Hippocampal formation (tissue), 2 donors: ENCODE data around the gene TNKS1BP1.
"Not testable (repeated sequence)": the region's sequence is repeated elsewhere in the genome, so short reads cannot be mapped to it uniquely, and the experiment has no call there.

Experiments
- DNase-seq, 2 donors: peaks; one replicate each; lab custom pipeline; 2025; lab: John Stamatoyannopoulos, UW

Gene TNKS1BP1

DNA sequence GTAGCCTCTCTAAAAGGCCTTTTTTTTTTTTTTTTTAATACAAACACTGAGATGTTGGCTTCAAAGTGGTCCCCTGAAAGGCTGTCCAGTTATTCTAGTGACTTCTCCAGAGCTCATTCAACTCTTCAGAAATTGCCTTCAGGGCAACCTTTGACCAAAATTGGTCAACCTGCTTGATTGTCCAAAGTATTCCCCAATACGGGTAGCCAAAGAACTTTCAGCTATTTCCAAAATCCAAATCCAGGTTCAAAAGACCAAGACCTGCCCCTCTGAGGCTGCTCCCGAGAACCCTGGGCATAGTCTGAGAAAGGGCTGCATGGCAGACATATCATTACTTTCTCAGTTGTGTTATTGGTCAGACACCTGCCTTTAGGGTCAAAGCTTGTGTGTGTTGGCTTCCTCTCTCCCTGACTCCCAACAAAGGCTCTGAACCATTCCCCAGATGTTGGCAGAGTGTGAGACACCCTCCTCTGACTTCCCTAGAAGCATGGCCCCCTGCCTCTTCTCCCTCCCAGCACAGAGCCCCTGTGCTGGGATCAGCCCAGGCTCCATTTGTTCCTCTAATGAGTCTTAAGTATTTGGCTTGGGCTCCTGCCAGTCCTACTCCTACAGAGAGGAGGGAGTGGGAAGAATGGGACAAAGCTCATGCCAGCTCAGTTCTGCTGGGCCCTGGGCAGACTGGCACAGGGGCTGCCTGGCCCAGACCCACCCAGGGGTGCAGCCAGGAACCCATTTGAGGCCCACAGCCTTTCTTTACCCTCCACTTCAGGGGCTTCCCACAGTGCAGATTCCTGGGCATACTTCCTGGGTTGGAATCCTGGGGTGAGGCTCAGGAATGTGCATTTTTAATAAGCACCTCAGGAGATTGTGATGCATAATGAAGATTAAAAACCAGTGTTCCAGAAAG, 30.3 kb downstream of the TNKS1BP1 start:
- peak; percentile 10 to 11 for DNase-seq

DNA sequence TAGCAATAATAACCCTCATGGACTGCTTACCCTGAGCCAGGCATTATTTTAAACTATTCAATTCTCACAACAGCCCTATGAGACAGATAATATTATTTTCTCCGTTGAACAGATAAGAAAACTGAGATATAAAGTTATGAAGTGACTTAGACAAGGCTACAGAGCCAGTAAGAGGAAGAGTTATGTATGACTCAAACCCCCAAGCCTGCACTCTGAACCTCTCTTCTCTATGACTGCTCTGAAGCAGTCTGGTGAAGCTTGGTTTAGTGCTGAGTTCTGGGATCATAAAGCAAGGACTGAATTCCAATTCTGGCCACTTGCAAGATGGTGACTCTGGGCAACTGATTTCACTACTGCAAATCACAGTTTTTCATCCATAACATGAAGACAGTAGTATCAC, 34.5 kb downstream of the TNKS1BP1 start:
- DNase-seq, result no peak

DNA sequence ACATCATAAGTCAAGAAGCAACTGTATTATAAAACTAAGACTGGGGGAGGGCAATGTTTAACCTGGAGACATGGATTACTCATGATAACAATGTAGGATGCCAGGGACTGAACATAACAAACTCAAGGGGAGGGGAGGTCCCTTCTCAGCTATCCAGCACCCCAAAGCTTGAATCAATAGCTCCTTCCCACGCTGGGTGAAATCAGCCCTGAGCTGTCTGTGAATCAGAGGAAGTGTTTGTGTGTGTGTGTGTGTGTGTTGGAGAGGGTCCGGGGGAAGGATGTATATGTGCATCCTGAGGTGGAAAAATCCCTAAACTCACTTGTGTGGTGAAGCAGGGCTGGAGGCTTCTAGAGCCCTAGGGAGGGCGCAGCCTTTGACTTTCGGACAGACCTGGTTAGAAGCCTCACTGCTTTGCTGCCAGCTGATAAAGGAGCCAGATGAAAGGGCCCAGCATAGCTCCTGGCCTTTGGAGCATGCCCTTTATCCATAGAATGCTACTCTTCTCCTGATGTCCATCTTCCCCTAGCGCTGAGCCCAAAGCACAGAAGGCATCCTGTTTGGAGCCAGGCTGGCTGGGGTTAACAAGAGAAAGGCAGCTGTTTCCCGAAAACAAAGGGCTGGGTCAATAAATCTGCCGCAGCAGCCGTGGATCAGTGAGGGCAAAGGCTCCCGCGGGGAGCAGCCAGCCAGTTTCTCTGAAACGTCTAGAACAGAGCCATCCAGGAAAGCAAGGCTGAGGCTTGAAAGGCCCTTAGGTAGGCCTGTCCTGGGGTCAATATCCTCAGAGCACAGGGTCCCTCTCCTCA, 35.8 kb downstream of the TNKS1BP1 start:
- peak in 1 of 2 donors; percentile 13 for DNase-seq

DNA sequence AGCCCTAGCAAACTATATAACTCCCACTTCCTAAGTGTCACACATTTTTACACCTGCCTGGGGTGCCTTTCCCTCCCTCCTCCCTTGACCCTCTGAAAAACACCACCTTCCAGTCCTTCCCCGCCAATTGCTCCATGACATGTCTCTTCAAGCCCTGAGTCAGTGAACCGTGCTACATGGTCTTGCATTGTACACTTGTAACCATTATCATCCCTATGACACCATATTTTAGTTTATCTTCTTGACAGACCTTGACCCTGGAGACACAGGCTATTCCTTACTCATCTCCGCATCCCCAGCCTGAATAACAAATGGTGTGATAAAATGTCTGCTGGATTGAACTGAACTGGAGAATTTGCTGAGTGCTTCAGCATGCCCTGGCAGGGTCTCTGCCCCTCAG, 36.9 kb downstream of the TNKS1BP1 start:
- no peak for DNase-seq

DNA sequence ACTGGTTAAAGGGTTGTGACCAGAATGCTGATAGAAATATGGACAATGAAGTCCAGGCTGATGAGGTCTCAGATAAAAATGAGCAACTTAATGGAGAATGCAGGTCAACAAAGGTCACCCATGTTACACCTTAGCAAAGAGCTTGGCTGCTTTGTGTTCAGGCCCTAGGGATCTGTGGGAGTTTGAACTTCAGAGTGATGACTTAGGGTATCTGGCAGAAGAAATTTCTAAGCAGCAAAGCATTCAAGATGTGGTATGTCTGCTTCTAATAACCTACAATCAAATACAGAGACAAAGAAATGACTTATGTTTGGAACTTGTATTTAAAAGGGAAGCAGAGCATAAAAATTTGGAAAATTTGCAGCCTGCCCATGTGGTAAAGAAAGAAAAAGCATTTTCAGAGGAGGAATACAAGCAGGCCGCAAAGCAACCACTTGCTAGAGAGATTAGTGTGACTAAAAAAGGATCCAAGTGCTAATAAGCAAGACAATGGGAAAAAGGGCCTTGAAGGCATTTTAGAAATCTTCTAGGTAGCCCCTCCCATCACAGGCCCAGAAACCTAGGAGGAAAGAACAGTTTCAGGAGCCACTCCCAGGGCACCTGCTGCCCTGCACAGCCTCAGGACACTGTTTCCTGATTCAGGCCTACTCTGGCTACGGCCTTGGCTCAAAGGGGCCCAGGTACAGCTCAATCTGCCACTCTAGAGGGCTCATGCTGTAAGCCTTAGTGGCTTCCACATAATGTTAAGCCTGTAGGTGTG, 41.3 kb downstream of the TNKS1BP1 start:
- DNase-seq, result no peak

DNA sequence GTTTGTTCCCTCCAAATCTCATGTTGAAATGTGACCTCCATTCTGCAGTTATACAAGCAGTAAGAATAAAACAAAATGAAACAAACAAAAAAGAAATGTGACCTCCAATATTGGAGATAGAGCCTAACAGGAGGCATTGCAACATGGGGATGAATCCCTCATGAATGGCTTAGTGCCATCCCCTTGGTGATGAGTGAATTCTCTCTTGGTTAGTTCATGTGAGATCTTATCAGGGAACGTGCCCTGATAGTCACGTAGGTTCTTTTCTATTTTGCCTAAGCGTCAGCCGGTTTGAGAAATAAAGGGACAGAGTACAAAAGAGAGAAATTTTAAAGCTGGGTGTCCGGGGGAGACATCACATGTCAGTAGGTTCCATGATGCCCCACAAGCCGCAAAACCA, 43.2 kb downstream of the TNKS1BP1 start:
- DNase-seq, result not testable (repeated sequence)

DNA sequence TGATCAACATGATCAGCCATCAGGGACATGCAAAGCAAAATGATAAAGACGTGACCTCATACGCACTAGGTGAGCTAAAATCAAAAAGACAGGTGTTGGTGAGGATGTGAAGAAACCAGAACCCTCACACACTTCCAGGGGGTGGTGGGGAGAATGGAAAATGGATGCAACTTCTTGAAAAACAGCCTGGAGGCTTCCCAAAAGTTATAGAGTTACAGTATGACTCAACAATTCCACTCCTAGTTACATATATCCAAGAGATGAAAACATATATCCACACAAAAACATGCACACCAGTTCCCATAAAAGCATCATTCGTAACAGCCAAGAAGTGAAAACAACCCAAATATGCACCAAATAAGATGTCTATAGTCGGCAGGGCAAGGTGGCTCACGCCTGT, 45.6 kb downstream of the TNKS1BP1 start:
- no peak for DNase-seq

DNA sequence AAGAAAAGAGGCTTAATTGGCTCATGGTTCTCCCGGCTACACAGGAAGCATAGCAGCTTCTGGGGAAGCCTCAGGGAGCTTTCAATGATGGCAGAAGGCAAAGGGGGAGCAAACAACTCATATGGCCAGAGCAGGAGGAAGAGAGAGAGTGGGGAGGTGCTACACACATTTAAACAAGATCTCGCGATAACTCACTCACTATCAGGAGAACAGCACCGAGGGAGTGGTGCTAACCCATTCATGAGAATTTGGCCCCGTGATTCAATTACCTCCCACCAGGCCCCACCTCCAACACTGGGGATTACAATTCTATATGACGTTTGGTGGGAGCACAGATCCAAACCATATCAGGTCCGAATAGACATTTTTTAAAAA, 46.0 kb downstream of the TNKS1BP1 start:
- no peak for DNase-seq

DNA sequence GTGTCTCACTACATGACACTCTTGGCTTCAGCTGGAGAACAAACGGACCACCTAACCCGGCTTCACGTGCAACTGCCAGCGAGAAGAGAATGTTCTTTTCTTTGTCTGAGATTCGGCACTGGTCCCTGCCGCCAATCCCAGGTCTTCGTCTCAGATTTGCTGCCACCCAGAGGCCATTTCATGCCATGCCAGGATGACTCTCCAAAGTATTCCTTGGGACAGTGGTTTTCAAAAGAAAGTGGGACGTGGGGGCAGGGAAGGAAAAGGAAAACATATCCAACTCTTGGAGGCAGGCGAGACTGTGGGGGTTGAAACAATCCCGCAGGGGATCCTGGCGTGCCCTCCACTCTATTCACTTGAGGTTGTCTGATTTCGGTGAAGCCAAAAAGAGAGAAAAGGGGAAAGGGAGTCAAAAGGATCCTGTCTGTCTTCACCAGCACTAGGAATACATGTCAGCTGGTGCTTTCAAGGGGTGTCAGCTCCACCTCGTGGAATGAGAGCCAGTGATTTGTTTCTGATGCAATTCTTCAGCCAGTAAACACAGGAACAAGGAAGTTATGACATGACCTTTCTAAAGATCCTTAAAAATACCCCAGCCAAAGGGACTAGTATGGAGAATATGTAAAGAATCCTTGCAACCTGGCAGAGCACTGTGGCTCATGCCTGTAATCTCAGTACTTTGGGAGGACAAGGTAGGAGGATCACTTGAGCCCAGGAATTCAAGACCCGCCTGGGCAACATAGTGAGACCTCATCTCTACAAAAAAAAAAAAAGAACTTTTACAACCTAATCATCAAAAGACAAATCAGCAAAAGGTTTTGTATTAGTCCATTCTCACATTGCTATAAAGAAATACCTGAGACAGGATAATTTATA, 46.7 kb downstream of the TNKS1BP1 start:
- peak; percentile 27 to 44 for DNase-seq

DNA sequence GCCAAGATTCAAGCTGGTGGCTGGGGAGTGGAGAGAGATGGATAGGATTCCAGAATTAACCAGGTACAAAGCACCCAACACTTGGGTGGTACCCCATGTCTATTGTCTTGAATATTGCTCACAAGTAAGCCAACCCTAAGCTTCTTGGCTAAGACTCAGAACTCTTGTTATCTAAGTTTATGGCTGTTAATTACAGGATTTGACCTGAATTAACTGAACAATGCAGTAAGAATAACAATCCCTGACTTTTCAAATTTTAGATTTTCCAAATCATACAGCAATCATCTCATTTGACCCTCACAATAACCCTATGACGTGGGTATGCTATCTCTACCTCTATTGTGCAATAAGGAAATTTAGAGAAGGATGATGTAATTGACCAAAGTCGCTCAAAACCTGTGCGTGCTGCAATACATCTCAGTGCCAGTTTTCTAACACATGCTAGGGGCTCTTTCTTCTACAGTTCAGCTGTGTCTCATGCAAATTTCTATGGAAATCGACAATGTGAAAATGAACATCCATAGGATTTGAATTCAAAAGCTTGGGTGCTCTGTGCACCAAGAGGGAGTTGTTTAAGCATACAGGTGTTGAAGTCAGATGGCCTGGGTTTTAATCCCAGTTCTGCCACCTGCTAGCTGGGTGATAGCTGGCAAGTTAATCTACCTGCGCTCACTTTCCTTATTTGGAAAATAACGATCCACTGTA, 47.6 kb downstream of the TNKS1BP1 start:
- DNase-seq, result no peak

DNA sequence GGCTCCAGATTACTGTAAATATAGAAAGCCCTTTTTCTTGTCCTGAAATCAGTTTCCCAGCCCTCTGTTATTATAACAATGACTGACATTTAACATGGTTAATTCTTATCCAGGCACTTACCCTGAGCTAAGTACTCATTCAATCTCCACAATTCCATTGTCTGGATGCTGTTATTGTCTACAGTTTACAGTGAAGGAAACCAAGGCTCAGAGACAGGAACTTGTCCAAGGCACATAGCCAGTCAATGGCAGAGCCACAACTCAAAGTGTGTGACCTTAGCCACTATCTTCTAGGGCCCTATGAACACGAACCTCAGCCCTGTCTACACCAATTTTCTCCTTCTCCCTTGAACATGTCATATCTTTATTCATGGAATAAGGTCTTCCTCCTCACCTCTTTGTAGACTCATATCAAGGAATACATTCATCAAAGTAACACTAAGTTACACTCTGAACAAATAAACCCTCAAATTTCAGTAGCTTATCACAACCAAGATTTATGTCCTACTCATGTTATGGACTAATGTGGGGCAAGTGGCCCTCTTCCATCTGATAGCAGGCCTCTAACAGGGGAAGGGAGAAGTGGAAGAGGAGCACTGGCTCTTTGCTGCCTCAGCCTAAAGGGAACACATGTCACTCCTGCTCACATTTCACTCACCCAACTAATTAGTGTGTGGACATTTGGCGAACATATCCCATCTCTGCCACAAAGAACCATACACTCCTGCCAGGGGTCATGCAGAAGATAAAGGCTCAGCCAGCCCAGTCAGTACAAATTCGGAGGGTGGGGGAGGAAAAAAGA, 48.4 kb downstream of the TNKS1BP1 start:
- no peak for DNase-seq

DNA sequence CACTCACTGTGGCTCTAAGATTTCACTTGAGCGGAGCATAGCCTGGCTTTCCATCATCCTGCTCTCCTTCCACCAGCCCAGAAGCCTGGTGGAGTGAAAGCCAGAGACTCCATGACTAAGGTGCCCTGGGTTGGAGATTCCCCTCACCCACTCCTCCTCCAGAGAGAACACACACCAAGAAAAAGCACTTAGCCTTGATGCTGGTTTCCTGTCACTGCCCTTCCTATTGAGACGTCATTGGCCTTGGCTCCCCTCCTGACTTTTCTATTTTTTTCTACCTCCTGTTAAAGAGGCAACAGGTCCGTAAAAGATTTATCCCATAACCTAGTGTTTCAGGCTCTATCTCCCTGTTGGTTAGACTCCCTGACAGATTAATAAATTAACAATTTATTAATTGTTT, 49.2 kb downstream of the TNKS1BP1 start:
- no peak for DNase-seq

DNA sequence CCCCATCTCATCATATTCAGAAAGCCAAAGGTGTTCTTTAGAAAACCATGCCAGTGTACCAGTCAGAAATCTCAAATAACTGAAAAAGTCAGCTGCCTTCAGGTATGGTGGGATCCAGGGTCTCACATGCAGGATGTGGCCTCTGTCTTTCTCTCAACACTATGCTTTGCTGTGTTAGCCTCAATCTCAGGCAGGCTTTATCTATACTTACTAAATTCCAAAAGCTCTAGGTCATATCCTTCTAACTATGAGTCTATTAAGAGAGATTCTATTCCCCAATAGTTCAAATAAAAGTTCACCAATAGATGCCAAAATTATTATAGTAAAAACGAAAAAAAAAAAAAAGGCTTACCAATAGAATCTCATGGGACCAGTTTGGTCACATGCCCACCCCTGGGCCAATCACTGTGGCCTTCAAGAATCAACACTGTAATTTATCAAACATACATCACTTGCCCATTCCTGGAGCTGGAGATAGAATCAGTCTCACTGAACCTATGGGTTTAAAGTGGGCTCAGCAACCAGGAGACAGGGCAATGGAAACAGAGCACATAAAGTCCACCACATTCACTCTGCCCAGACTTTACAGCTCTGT, 49.8 kb downstream of the TNKS1BP1 start:
- DNase-seq, result no peak

DNA sequence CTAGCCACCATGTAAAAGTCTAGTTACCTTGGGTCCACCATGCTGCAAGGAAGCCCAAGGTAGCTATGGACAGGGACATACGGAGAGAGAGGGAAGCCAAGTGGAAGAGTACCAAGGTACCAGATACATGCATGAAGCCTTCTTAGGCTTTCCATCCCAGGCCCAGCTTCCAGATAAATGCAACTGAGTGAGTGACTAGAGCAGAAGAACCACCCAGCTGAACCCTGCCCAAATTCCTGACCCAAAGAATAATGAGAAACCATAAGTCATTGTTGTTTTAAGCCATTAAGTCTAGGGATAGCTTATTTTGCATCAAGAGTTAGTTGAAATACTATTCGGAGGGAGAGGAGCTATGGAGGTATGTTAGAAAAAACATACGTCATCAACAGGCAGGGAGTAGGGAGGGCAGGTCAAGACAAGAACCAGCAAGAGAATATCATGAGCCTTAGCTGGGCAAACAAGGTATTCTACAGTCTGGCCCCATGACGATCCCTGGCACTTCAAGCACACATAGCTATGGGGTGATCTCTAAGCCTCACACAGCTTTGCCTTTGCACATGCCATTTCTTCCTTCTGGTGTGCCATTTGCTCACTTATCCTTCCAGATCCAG, 51.2 kb downstream of the TNKS1BP1 start:
- DNase-seq, result no peak

DNA sequence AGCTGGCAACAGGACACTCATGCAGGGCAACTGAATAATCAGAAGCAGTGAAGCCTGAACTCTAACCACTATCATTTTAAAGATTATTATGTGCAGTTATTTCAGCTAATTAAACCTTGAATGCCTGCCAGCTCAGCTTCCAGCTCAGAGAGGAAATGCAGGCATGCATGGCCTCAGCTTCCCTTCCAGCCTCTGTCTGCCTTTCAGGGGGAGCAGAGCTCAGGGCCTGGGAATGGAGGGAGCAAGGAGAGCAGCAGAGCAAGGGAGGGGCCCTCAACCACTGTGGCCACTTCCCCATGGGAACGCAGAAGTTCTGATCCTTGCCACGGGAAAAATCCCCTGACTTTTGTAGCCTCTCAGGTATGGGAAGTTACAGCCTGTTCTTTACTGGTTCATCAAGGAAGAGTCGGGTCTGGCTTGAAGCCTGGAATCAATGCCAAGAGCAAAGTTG, 55.2 kb downstream of the TNKS1BP1 start:
- DNase-seq, result no peak

DNA sequence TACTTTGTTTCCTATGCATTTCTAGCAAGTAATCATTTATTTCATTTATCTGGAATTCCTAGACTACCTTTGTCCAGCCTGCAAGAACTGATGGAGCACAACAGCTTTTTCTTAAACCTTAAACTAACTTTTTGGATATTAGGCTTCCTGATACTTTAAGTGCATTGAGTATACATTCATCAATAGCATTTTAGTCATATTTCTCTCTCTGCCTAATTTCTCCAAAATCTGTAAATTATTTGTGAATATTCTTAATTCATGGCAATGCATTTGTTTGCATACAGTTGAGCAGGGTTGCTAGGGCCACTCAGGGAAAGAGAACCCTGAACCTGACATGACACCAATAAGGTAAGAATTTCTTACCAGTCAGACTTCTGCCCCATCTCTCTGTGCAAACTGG, 58.6 kb downstream of the TNKS1BP1 start:
- no peak for DNase-seq

DNA sequence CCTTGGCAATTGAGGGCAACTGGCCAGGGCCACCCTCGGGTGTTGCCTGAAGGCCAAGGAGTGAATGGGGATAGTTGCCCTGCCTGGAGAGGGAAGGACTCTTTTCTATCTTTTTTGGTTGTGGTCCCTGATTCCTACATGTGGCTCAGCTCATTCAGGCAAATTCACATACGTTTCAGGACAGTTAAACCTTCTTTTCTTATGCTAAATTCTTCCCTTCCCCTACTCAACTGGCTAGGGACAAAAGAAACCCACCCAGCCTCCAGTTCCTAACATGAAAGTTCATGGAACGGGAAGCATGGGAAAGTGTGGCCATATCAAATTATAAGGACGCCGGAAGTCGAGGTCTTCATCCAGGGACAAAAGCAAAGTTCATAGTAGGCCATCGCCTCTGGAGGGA, 61.4 kb downstream of the TNKS1BP1 start:
- DNase-seq, result no peak

DNA sequence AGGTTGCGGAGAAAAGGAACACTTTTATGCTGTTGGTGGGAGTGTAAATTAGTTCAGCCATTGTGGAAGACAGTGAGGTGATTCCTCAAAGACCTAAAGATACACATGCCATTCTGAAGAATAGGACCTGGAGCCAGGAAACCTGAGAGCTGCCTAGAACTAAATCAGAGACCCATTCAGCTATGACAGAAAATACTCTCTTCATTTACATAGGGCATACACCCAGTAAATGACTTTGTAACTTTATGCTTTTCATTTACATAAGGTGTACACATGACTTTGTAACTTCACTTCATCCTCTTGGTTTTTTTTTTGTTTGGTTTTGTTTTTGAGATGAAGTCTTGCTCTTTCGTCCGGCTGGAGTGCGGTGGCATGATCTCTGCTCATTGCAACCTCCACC, 62.6 kb downstream of the TNKS1BP1 start:
- no peak for DNase-seq
